ENCODE results near the gene TNNI3K.
A peak's percentile ranks its signal among the peaks of the same experiment; 100 is the strongest.
"Not testable (repeated sequence)": the region's sequence is repeated elsewhere in the genome, so short reads cannot be mapped to it uniquely, and the experiment has no call there.

The TNNI3K gene

GRCh38 chr1:74235153-74235552, at the start of gene TNNI3K:
Gene TNNI3K (plus strand): TSS chr1:74235387. CDS start chr1:74235452, 65 bp downstream.
- FAIRE-seq: no peak

DNA sequence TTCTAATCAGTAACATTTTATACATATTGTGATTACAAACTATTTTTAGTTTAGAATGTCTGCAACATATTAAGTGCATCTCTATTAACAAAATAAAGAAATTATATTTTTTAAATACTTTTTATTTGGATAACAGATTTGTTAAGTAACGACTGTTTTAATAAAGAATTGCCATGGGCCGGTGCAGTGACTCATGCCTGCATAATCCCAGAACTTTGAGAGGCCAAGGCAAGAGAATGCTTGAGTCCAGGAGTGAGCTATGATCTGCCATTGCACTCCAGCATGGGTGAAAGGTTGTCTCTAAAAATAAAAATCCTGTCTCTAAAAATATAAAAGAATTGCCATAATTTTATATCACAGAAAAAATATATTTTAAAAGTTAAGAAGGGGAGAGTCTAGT, 41.3 kb upstream of the TNNI3K start:
- FAIRE-seq: peak; percentile 49

DNA sequence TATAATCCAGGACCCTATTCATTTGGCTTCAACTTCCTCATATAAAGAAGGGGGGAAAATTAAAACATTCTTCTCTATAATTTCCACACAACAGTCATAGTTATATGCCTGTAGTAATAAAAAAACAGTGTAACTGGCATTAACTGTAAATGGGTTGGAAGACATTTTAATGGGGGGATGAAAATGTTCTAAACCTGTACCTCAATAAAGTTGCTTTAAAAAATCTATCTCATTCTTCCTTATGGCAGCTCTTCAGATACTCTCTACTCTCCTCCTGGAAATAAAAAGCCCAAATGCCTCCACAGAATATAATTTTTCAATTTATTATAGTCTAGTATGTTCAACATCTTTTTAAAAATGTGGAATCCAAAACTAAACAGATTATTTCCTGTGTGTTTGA, 39.8 kb upstream of the TNNI3K start:
- no peak for FAIRE-seq

- FAIRE-seq: peak; percentile 5
Measured at GRCh38 chr1:74197255-74197654, 37.9 kb upstream of the TNNI3K start.

- peak; percentile 64 for FAIRE-seq
Measured at GRCh38 chr1:74197657-74198552, 37.3 kb upstream of the TNNI3K start, which contains the start of the genes FPGT and LRRIQ3. Gene FPGT (plus strand): TSS chr1:74198242. CDS start chr1:74198279, 37 bp downstream. Gene LRRIQ3 (minus strand): TSS chr1:74198176. CDS start chr1:74183684, 14,492 bp downstream.

GRCh38 chr1:74199504-74199903, 35.7 kb upstream of the TNNI3K start:
- no peak for FAIRE-seq

DNA sequence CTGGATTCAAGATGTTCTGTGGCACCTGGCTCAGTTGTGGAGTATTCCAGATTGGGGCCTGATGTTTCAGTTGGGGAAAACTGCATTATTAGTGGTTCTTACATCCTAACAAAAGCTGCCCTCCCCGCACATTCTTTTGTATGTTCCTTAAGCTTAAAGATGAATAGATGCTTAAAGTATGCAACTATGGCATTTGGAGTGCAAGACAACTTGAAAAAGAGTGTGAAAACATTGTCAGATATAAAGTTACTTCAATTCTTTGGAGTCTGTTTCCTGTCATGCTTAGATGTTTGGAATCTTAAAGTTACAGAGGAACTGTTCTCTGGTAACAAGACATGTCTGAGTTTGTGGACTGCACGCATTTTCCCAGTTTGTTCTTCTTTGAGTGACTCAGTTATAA, 29.9 kb upstream of the TNNI3K start:
- FAIRE-seq: no peak

- no peak for FAIRE-seq
Measured at GRCh38 chr1:74215229-74215628, 20.0 kb upstream of the TNNI3K start.

- FAIRE-seq: no peak
Measured at GRCh38 chr1:74222701-74223100, 12.5 kb upstream of the TNNI3K start.

- no peak for FAIRE-seq
Measured at GRCh38 chr1:74223453-74223852, 11.7 kb upstream of the TNNI3K start.

- FAIRE-seq: no peak
Measured at GRCh38 chr1:74236440-74236839, 1.3 kb downstream of the TNNI3K start.

GRCh38 chr1:74237035-74237434, 1.8 kb downstream of the TNNI3K start:
- FAIRE-seq: no peak

- no peak for FAIRE-seq
Measured at GRCh38 chr1:74237787-74238186, 2.6 kb downstream of the TNNI3K start.

GRCh38 chr1:74245168-74245772, 10.1 kb downstream of the TNNI3K start:
- no peak for FAIRE-seq

GRCh38 chr1:74246315-74246714, 11.1 kb downstream of the TNNI3K start:
- no peak for FAIRE-seq

- no peak for FAIRE-seq
Measured at GRCh38 chr1:74247881-74248528, 12.8 kb downstream of the TNNI3K start.

- FAIRE-seq: not testable (repeated sequence)
Measured at GRCh38 chr1:74253243-74253824, 18.1 kb downstream of the TNNI3K start.

DNA sequence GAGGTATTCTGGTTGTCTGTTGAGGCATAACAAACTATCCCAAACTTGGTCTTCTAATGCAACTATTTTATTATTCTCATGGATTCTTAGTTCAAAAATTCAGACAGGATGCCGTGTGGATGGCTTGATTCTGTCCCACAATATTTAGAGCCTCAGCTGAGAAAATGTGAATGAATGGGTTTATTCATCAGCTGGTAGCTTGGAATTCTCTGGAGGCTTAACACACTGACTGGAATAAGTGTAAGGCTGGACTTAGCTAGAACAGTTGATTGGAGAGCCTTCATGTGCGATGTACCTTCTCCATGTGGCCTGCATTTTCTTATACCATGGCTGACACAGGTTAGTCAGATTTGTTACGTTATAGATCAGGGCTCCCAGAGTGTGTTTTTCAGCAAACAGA, 30.8 kb downstream of the TNNI3K start:
- no peak for FAIRE-seq

- no peak for FAIRE-seq
Measured at GRCh38 chr1:74271503-74271902, 36.3 kb downstream of the TNNI3K start.

DNA sequence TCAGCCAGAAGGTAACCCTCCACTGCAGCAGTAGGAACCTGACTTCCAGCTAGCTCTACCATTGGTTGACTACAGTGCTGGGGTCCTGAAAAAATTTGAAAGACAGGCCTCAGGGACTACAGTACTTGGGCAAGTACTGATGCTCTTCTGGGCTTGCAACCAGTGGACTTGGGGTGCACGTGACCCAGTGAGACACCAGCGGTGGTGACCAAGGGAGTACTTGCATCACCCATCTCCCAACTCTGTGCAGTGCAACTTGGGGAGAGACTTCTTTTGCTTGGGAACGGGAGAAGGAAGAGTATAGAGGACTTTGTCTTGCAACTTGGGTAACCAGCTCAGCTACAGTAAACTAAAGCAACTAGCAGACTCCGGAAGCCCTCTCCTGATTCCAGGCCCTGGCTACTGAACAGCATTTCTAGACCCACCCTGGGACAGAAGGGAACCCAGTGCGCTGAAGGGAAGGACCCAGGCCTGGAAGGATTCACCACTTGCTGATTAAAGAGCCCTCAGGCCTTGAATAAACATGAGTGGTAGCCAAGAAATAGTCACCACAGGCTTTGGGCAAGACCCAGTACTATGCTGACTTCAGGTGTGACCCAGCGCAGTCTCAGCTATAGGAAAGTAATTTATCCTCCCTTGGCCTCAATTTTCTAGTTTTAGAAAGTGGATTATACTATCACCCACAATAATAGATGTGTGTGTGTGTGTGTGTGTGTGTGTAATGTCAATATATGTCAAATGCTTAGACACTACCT, 45.6 kb downstream of the TNNI3K start:
- no peak for FAIRE-seq

DNA sequence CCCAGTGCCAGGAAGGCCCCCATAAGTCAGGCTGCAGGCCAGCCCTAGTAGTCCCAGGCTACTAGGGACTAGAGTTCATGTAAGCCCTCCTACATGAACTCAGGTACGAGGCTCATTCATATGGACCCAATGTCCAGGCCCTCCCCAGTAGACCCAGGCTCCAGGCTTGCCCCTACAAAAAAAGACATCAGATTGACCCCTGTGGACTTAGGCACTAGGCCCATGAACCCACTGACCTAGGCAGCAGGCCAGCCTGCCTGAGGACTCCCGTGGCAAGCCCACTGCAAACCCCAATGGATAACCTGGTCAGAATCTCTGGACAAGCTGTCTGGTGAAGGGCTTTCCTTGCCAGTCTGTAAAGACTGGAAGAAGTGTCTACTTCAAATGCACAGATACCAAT, 51.2 kb downstream of the TNNI3K start:
- no peak for FAIRE-seq

DNA sequence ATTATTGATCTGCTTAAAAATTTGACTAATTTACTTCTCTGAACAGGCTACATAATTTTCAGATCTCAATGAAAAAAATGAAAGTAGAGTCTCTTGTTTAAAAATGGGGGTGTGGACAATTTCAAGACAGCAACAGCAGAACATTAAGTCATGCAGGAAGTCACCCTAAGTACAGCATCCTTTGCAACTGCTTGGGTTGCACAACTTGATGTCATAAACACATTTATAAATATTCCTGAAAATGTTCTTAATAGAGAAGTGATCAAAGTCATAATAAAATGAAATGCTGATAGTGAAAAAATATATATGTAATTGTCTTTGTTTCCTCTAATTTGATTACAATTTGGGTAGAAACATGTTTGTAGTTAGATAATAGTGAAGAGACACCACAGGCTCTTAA, 79.3 kb downstream of the TNNI3K start:
- no peak for FAIRE-seq
